Stimulated activated CD4-positive, alpha-beta T cell treated with anti-CD3 and anti-CD28 coated beads, Interleukin-15, amount 100 ng/mL, for 1 hour (primary cell): ENCODE results near the gene F2.
"Not testable (repeated sequence)": the region's sequence is repeated elsewhere in the genome, so short reads cannot be mapped to it uniquely, and the experiment has no call there.

ENCODE experiments used
- DNase-seq, 2 donors: peaks; one replicate each; pipeline ENCODE4 v3.0.0-alpha.2; 2020; ENCODE audit warnings: low read depth in 1 of 2, low spot score in 1 of 2

F2 gene

GRCh38 chr11:46719048-46719542 lies at the start of gene F2:
Gene F2 (plus strand): TSS chr11:46719213. CDS start chr11:46719236, 23 bp downstream.
- no peak for DNase-seq

- no peak for DNase-seq
Observed at GRCh38 chr11:46669711-46670139, 49.3 kb upstream of the F2 start.

GRCh38 chr11:46670521-46670920 lies 48.5 kb upstream of the F2 start:
- not testable (repeated sequence) for DNase-seq

GRCh38 chr11:46671958-46672315 lies 47.1 kb upstream of the F2 start:
- DNase-seq, result no peak

GRCh38 chr11:46672381-46672839 lies 46.6 kb upstream of the F2 start:
- DNase-seq, result no peak

GRCh38 chr11:46673713-46674462 lies 45.1 kb upstream of the F2 start:
- no peak for DNase-seq

GRCh38 chr11:46674463-46675287 lies 44.3 kb upstream of the F2 start:
- no peak for DNase-seq

GRCh38 chr11:46675288-46675851 lies 43.6 kb upstream of the F2 start:
- no peak for DNase-seq

- no peak for DNase-seq
Observed at GRCh38 chr11:46675949-46676348, 43.1 kb upstream of the F2 start.

- no peak for DNase-seq
Observed at GRCh38 chr11:46676436-46677158, 42.4 kb upstream of the F2 start.

GRCh38 chr11:46677169-46677568 lies 41.8 kb upstream of the F2 start:
- DNase-seq, result no peak

- DNase-seq, result no peak
Observed at GRCh38 chr11:46677991-46678740, 40.8 kb upstream of the F2 start.

GRCh38 chr11:46678741-46679130 lies 40.3 kb upstream of the F2 start:
- no peak for DNase-seq

GRCh38 chr11:46679241-46680163 lies 39.5 kb upstream of the F2 start:
- no peak for DNase-seq

GRCh38 chr11:46680164-46680760 lies 38.8 kb upstream of the F2 start:
- no peak for DNase-seq

GRCh38 chr11:46680815-46681214 lies 38.2 kb upstream of the F2 start:
- no peak for DNase-seq

GRCh38 chr11:46681814-46682213 lies 37.2 kb upstream of the F2 start:
- DNase-seq, result no peak

GRCh38 chr11:46682773-46683752 lies 36.0 kb upstream of the F2 start:
- DNase-seq, result no peak
